Esophagus squamous epithelium (tissue), 5 donors: ENCODE results near the gene ARHGAP30. TPM values are rescaled to one million over a fixed set of nuclear protein-coding genes. Genes with fewer than 3 reads are reported as not detected.
"Not testable (repeated sequence)": the region's sequence is repeated elsewhere in the genome, so short reads cannot be mapped to it uniquely, and the experiment has no call there.

Experiments used
- DNase-seq: peaks from one replicate; lab custom pipeline; 2025; lab: John Stamatoyannopoulos, UW
- H3K27ac ChIP-seq, 4 donors: fragments of 200-600 bp; sonication (generic); one replicate each; pipeline ENCODE4 v1.5.1; 2016 to 2019; ENCODE audit warnings: mild to moderate bottlenecking in 1 of 4
- H3K27me3 ChIP-seq, 4 donors: fragments of 200-600 bp; sonication (generic); 1 replicate in 3 of 4; 2 replicates in 1 of 4; pipeline versions ENCODE4 v1.5.1 to v1.6.0; 2017 to 2021; ENCODE audit warnings: antibody characterized with exemption in 1 of 4
- H3K36me3 ChIP-seq, 3 donors: fragments of 200-600 bp; sonication (generic); one replicate each; pipeline ENCODE4 v1.5.1; 2016 to 2019
- H3K4me1 ChIP-seq, 3 donors: fragments of 200-600 bp; sonication (generic); one replicate each; pipeline ENCODE4 v1.5.1; 2017 to 2019
- H3K4me3 ChIP-seq, 4 donors: fragments of 200-600 bp; sonication (generic); 1 replicate in 3 of 4; 2 replicates in 1 of 4; pipeline ENCODE4 v1.5.1; 2016 to 2019; ENCODE audit warnings: mild to moderate bottlenecking in 2 of 4, moderate library complexity in 1 of 4
- H3K9me3 ChIP-seq, 3 donors: fragments of 200-600 bp; sonication (generic); one replicate each; pipeline ENCODE4 v1.5.1; 2016 to 2019
- POLR2A ChIP-seq, 4 donors: fragments of 450-650 bp; IDR thresholded peaks; one replicate each; pipeline ENCODE4 v1.6.1; 2017; ENCODE audit warnings: antibody characterized with exemption in 4 of 4, mild to moderate bottlenecking in 4 of 4, moderate library complexity in 3 of 4
- WGBS, 2 donors: methylation state at CpG; one replicate each; pipeline ENCODE4 v1.1.5; 2018; 5-methylcytosine and 5-hydroxymethylcytosine counted together
- intact Hi-C: fragments of 100-400 bp; cut with DNase I; formaldehyde crosslinking; loops from one replicate; pipeline ENCODE4 v1.15.0; 2022
- total RNA-seq, 4 donors: library from RNA; depleted of rRNA; stranded (reverse); fragments of >200 nt; gene quantifications; one replicate each; pipeline ENCODE4 v1.1.0, GENCODE V29; 2016
- TF ChIP-seq, protein P1 (sequence below), 6 experiments: fragments of 450-650 bp in 4 of 6; fragments of 200-600 bp in 2 of 6; sonication (generic) in 2 of 6; IDR thresholded peaks; one replicate each; pipeline ENCODE4 v1.5.1; 2016 to 2019; ENCODE audit warnings: antibody characterized with exemption in 6 of 6, mild to moderate bottlenecking in 4 of 6, moderate library complexity in 4 of 6
- donor health status: DM: yes; HTN: yes; CAD: no.

Gene ARHGAP30
- total RNA-seq, 4 donors from 2014 or later, result 2.9 to 13.5 (median 7.4) TPM

DNA sequence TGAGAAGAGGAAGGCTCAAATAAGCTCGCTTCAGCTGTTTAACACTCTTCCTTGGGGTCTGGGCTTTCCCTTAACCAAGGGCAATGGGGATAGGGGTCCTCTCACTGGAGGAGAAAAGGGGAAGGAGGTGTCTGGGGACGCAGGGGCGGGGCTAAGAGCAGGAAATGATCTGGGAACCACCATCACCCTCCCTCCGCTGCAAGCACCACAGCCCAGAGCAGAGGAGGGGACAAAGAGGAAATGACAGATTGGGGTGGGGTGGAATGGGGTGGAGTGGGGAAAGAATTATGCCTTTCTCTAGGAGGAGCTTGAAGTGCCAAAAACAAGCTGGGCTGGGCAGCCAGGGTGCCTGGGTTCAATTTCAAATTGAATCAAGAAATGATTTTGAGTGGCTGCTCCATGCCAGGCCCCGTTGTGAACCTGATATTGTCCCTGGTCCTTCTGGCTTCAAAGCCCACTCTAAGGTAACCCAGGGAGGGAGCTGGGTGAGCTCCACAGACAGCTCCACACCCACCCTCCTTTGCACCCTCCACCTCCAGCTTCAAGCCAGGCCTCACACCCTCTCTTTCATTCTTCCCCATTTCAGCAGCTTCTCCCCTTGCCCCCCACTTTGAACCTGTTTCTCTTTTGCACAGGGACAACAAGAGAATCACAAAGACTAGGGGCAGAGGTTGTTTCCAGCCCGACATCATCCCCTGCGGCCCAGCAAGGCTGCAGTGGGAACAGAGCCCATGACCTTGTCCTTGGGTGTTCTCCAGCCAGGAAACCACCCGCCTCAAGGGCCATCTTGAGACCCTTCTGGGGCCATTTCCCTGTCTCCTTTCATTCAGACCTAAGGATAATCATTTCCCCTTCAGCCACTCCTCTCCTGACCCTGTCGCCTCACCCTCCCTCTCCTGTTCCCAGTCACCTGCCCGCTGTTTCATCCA, 1.1 kb downstream of the ARHGAP30 start:
- peak overlapping the region; percentile 72 to 86 (median 84) for H3K27ac ChIP-seq
- H3K4me3 ChIP-seq, result peak overlapping the region; percentile 21 to 62 (median 42)
- no peaks in the 10 kb centered on the region for H3K27me3 ChIP-seq
- 52 to 55% methylated on average over 7 to 9 of the region's 10 CpGs for WGBS, 2 donors
- TF ChIP-seq POLR2A (IDR thresholded peaks at IDR 0.05), result peak in 1 of 4 donors; percentile 33
- TF ChIP-seq, protein P1, sequence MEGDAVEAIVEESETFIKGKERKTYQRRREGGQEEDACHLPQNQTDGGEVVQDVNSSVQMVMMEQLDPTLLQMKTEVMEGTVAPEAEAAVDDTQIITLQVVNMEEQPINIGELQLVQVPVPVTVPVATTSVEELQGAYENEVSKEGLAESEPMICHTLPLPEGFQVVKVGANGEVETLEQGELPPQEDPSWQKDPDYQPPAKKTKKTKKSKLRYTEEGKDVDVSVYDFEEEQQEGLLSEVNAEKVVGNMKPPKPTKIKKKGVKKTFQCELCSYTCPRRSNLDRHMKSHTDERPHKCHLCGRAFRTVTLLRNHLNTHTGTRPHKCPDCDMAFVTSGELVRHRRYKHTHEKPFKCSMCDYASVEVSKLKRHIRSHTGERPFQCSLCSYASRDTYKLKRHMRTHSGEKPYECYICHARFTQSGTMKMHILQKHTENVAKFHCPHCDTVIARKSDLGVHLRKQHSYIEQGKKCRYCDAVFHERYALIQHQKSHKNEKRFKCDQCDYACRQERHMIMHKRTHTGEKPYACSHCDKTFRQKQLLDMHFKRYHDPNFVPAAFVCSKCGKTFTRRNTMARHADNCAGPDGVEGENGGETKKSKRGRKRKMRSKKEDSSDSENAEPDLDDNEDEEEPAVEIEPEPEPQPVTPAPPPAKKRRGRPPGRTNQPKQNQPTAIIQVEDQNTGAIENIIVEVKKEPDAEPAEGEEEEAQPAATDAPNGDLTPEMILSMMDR (IDR thresholded peaks at IDR 0.05), result no peak
- H3K9me3 ChIP-seq, result no peaks in the 10 kb centered on the region
- intact Hi-C loops, result no loop called here
- peak; percentile 41 for DNase-seq
- peaks cover 0 to 59% (median 7%) of the 10 kb centered on the region in 3 donors for H3K36me3 ChIP-seq
- H3K4me1 ChIP-seq, result peaks cover 0 to 64% (median 5%) of the 10 kb centered on the region in 3 donors

DNA sequence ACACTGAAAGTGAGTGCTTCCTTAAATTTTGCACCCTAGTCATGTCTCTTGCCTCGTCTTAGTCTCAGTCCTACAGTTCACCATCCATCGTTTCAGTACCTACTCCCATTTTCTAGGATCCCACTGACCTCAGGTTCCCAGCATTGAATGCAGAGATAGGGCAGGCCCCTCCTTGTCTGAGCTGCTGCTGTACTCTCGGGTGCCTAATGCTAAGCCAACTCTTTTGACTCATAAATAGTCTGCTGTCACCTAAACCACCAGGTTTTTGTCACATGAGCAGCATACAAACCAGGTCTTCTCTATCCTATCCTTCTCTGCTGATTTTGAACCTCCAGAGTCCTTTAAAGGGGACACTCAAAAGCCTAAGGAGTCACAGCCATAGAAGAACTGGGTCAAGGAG, 3.0 kb downstream of the ARHGAP30 start:
- Histone ChIP-seq H3K4me1 (peaks cover 0 to 46% (median 0%) of the 10 kb centered on the region in 3 donors), H3K36me3 (peaks cover 0 to 42% (median 0%) of the 10 kb centered on the region in 3 donors), H3K9me3 (no peaks in the 10 kb centered on the region), H3K27ac (peak overlapping the region in 2 of 4 donors; percentile 6 to 84), H3K27me3 (peaks cover 0 to 3% (median 0%) of the 10 kb centered on the region in 4 donors), H3K4me3 (no peak overlapping the region)
- 66 to 74% methylated on average over 3 of the region's 3 CpGs for WGBS, 2 donors
- TF ChIP-seq, protein P1 (IDR thresholded peaks at IDR 0.05), result no peak
- TF ChIP-seq POLR2A (IDR thresholded peaks at IDR 0.05), result no peak
- intact Hi-C loops, result no loop called here
- DNase-seq, result no peak

DNA sequence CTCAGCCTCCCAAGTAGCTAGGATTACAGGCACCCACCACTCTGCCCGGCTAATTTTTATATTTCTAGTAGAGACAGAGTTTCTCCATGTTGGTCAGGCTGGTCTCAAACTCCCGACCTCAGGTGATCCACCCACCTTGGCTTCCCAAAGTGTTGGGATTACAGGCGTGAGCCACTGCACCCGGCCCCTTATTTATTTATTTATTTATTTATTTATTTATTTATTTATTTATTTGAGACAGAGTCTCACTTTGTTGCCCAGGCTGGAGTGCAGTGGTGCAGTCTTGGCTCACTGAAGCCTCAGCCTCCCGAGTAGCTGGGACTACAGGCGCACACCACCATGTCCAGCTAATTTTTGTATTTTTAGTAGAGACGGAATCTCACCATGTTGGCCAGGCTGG, 4.0 kb downstream of the ARHGAP30 start:
- intact Hi-C loops, DNase-seq, H3K4me3 ChIP-seq, H3K27me3 ChIP-seq, H3K27ac ChIP-seq, H3K9me3 ChIP-seq: not testable (repeated sequence)
- 88% methylated on average over 7 of the region's 7 CpGs for WGBS, 2 donors
- H3K36me3 ChIP-seq, result peaks cover 0 to 32% (median 0%) of the 10 kb centered on the region in 3 donors
- H3K4me1 ChIP-seq, result peaks cover 0 to 36% (median 0%) of the 10 kb centered on the region in 3 donors

DNA sequence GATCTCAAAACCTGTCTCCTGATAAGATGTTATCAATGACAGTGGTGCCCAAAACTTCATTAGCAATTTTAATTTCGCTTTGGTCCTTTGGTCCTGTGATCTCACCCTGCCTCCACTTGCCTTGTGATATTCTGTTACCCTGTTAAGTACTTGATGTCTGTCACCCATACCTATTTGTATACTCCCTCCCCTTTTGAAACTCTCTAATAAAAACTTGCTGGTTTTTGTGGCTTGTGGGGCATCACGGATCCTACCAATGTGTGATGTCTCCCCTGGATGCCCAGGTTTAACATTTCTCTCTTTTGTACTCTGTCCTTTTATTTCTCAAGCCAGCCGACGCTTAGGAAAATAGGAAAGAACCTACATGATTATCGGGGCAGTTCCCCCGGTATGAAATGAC, 5.8 kb downstream of the ARHGAP30 start:
- H3K4me1 ChIP-seq, result peaks cover 0 to 22% (median 0%) of the 10 kb centered on the region in 3 donors
- H3K4me3 ChIP-seq, intact Hi-C loops, H3K27me3 ChIP-seq, DNase-seq, H3K9me3 ChIP-seq, H3K27ac ChIP-seq: not testable (repeated sequence)
- peaks cover 0 to 21% (median 0%) of the 10 kb centered on the region in 3 donors for H3K36me3 ChIP-seq
- 62 to 66% methylated on average over 6 of the region's 6 CpGs for WGBS, 2 donors

DNA sequence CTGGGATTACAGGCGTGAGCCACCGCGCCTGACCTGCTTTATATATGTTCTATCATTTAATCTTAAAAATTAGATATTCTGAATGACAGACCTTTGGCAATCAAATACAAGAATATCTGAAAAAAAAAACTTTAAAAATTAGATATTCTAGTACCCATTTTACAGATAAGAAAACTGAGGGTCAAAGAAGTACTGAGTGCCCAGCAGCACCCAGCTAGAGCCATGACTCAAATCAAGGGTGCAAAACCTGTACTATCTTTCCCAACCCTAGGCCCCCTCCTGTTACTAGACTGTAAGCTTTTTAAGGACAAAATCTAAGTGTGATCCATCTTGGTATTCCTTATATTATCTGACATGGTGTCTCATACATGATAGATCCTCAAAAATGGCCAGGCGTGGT, 8.3 kb downstream of the ARHGAP30 start:
- Histone ChIP-seq H3K27me3 (peaks cover 0 to 6% (median 0%) of the 10 kb centered on the region in 4 donors), H3K4me3 (no peak overlapping the region), H3K4me1 (peaks cover 0 to 4% (median 0%) of the 10 kb centered on the region in 3 donors), H3K36me3 (peaks cover 0 to 34% (median 0%) of the 10 kb centered on the region in 3 donors), H3K9me3 (no peaks in the 10 kb centered on the region), H3K27ac (no peak overlapping the region)
- 86 to 100% methylated on average over 3 to 4 of the region's 4 CpGs for whole genome bisulfite sequencing, 2 donors
- no peak for DNase-seq
- TF ChIP-seq POLR2A (IDR thresholded peaks at IDR 0.05), result no peak
- TF ChIP-seq, protein P1 (IDR thresholded peaks at IDR 0.05), result no peak
- intact Hi-C loops, result no loop called here

DNA sequence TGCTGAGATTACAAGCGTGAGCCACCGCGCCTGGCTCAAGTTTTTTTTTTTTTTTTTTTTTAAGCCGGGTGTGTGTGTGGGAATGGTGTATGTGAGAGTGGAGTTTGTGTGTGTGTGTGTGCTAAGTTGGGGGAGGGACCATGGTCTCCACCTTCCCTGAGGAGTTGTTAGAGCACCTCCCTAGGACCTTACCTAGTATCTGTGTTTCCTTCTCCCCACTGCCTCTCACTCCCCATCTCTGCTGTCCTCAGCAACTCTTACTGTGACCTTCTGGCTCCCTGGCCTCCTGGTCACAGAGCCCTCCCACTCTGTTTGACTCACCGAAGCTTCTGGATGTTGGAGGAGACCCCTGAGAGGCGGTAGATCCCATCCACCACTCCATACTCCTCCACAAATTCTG, 10.4 kb downstream of the ARHGAP30 start:
- peaks cover 0 to 24% (median 0%) of the 10 kb centered on the region in 4 donors for H3K27me3 ChIP-seq
- H3K36me3 ChIP-seq, result peaks cover 0 to 42% (median 4%) of the 10 kb centered on the region in 3 donors
- H3K4me1 ChIP-seq, result peaks cover 0 to 4% (median 0%) of the 10 kb centered on the region in 3 donors
- TF ChIP-seq POLR2A (IDR thresholded peaks at IDR 0.05), result no peak
- TF ChIP-seq, protein P1 (IDR thresholded peaks at IDR 0.05), result no peak
- no peaks in the 10 kb centered on the region for H3K9me3 ChIP-seq
- no peak for DNase-seq
- intact Hi-C loops, result no loop called here
- no peak overlapping the region for H3K27ac ChIP-seq
- 85 to 91% methylated on average over 4 to 6 of the region's 6 CpGs for WGBS, 2 donors
- H3K4me3 ChIP-seq, result no peak overlapping the region
